WTC11 (cell line): ENCODE data around the gene DSEL. TPM values are rescaled to one million over a fixed set of nuclear protein-coding genes. Genes with fewer than 3 reads are reported as not detected.

Source experiments
- ATAC-seq: fragments of 200-7000 bp; cut with Tn5 transposase; 2 replicates; pipeline ENCODE4 v1.10.0; 2021; ENCODE audit warnings: mild to moderate bottlenecking, moderate library complexity
- CTCF ChIA-PET: fragments of 300-600 bp; sonication (Branson Sonifier 250); formaldehyde crosslinking; loops from one replicate; lab custom pipeline; 2021; ENCODE audit warnings: antibody characterized with exemption; lab: Charles Lee
- POLR2A ChIA-PET: fragments of 350-600 bp; sonication (Branson Sonifier 250); formaldehyde crosslinking; loops from one replicate; lab custom pipeline; 2021; ENCODE audit warnings: antibody characterized with exemption; lab: Charles Lee
- DNase-seq: peaks from one replicate; pipeline ENCODE4 v3.0.0; 2021; ENCODE audit warnings: low spot score
- H3K27ac Mint-ChIP-seq: 2 replicates; pipeline ENCODE4 v1.8.0; 2021; ENCODE audit warnings: mixed read lengths
- H3K27me3 Mint-ChIP-seq: 2 replicates; pipeline ENCODE4 v1.8.0; 2021; ENCODE audit warnings: low read depth, mild to moderate bottlenecking, moderate library complexity, mixed read lengths
- H3K36me3 Mint-ChIP-seq: 2 replicates; pipeline ENCODE4 v1.8.0; 2021; ENCODE audit warnings: mixed read lengths
- H3K4me1 Mint-ChIP-seq: 2 replicates; pipeline ENCODE4 v1.8.0; 2022; ENCODE audit warnings: mixed read lengths
- H3K4me3 Mint-ChIP-seq: 2 replicates; pipeline ENCODE4 v1.8.0; 2021; ENCODE audit warnings: mild to moderate bottlenecking, moderate library complexity, mixed read lengths
- H3K9me3 Mint-ChIP-seq: 2 replicates; pipeline ENCODE4 v1.8.0; 2021; ENCODE audit warnings: mixed read lengths
- ATF2 ChIP-seq: sonication (generic); formaldehyde crosslinking; IDR thresholded peaks from 2 replicates; pipeline ENCODE4 v1.8.1; 2022; ENCODE audit warnings: low read depth, missing genetic modification reagents, borderline replicate concordance
- CDX4 ChIP-seq: fragments of 250-450 bp; sonication (Bioruptor Pico); IDR thresholded peaks from 2 replicates; pipeline ENCODE4 v1.9.0; 2021; ENCODE audit warnings: moderate library complexity, mild to moderate bottlenecking, inconsistent platforms, borderline replicate concordance
- CREM ChIP-seq: sonication (generic); formaldehyde crosslinking; IDR thresholded peaks from 2 replicates; pipeline ENCODE4 v1.8.1; 2022; ENCODE audit warnings: mild to moderate bottlenecking, missing genetic modification reagents, moderate library complexity
- ELF4 ChIP-seq: sonication (generic); formaldehyde crosslinking; IDR thresholded peaks from 2 replicates; pipeline ENCODE4 v1.8.1; 2022; ENCODE audit warnings: low read depth, mild to moderate bottlenecking, moderate library complexity, missing genetic modification reagents
- FOXJ3 ChIP-seq: sonication (generic); formaldehyde crosslinking; IDR thresholded peaks from 2 replicates; pipeline ENCODE4 v1.9.0; 2021; ENCODE audit warnings: missing genetic modification reagents, mild to moderate bottlenecking, borderline replicate concordance
- GABPB1 ChIP-seq: sonication (generic); formaldehyde crosslinking; IDR thresholded peaks from 2 replicates; pipeline ENCODE4 v1.8.1; 2023; ENCODE audit warnings: mild to moderate bottlenecking, missing genetic modification reagents
- JAZF1 ChIP-seq: fragments of 250-450 bp; sonication (Bioruptor Pico); IDR thresholded peaks from 2 replicates; pipeline ENCODE4 v1.9.0; 2021; ENCODE audit warnings: moderate library complexity, mild to moderate bottlenecking, inconsistent platforms
- MAX ChIP-seq: sonication (generic); formaldehyde crosslinking; IDR thresholded peaks from 2 replicates; pipeline ENCODE4 v1.8.0; 2022; ENCODE audit warnings: mild to moderate bottlenecking, missing genetic modification reagents
- NR2C2 ChIP-seq: sonication (generic); formaldehyde crosslinking; IDR thresholded peaks from 2 replicates; pipeline ENCODE4 v1.8.0; 2022; ENCODE audit warnings: mild to moderate bottlenecking, missing genetic modification reagents
- PREB ChIP-seq: sonication (generic); formaldehyde crosslinking; IDR thresholded peaks from 2 replicates; pipeline ENCODE4 v1.8.1; 2022; ENCODE audit warnings: mild to moderate bottlenecking, missing genetic modification reagents, moderate library complexity, borderline replicate concordance
- RORB ChIP-seq: fragments of 250-450 bp; sonication (Bioruptor Pico); IDR thresholded peaks from 2 replicates; pipeline ENCODE4 v1.9.0; 2021; ENCODE audit warnings: mild to moderate bottlenecking
- SP1 ChIP-seq: sonication (generic); formaldehyde crosslinking; conservative IDR thresholded peaks from 2 replicates; pipeline ENCODE4 v1.8.1; 2022; ENCODE audit warnings: missing genetic modification reagents
- TCF7 ChIP-seq: sonication (generic); formaldehyde crosslinking; IDR thresholded peaks from 2 replicates; pipeline ENCODE4 v1.8.0; 2022; ENCODE audit warnings: mild to moderate bottlenecking, low read depth, missing genetic modification reagents, moderate library complexity
- TP53 ChIP-seq: sonication (generic); formaldehyde crosslinking; IDR thresholded peaks from 2 replicates; pipeline ENCODE4 v1.8.1; 2023; ENCODE audit warnings: mild to moderate bottlenecking, missing genetic modification reagents
- ZNF219 ChIP-seq: sonication (generic); formaldehyde crosslinking; IDR thresholded peaks from 2 replicates; pipeline ENCODE4 v1.8.0; 2023; ENCODE audit warnings: missing genetic modification reagents, mild to moderate bottlenecking, borderline replicate concordance
- ZNF396 ChIP-seq: fragments of 250-450 bp; sonication (Bioruptor Pico); IDR thresholded peaks from 2 replicates; pipeline ENCODE4 v1.8.0; 2021; ENCODE audit warnings: mild to moderate bottlenecking, moderate library complexity, borderline replicate concordance
- ZNF423 ChIP-seq: fragments of 250-450 bp; sonication (Bioruptor Pico); IDR thresholded peaks from 2 replicates; pipeline ENCODE4 v2.1.2; 2022; ENCODE audit warnings: mild to moderate bottlenecking, moderate library complexity
- ZNF425 ChIP-seq: fragments of 250-450 bp; sonication (Bioruptor Pico); conservative IDR thresholded peaks from 2 replicates; pipeline ENCODE4 v1.9.0; 2021; ENCODE audit warnings: mild to moderate bottlenecking
- ZSCAN18 ChIP-seq: fragments of 250-450 bp; sonication (Bioruptor Pico); IDR thresholded peaks from 2 replicates; pipeline ENCODE4 v2.1.2; 2022; ENCODE audit warnings: mild to moderate bottlenecking, moderate library complexity
- total RNA-seq: library from RNA; stranded (reverse); gene quantifications from 3 replicates; pipeline ENCODE4 v1.2.3, GENCODE V29; 2021
- TF ChIP-seq, protein P1 (sequence below): fragments of 200-600 bp; IDR thresholded peaks from 2 replicates; pipeline ENCODE4 v1.8.0; 2022; ENCODE audit warnings: antibody characterized with exemption
- TF ChIP-seq, protein P2 (sequence below): fragments of 250-450 bp; sonication (Bioruptor Pico); IDR thresholded peaks from 2 replicates; pipeline ENCODE4 v1.8.0; 2021; ENCODE audit warnings: mild to moderate bottlenecking

DSEL gene
- total RNA-seq, 1 experiment from 2014 or later, result 33.4 TPM

DNA sequence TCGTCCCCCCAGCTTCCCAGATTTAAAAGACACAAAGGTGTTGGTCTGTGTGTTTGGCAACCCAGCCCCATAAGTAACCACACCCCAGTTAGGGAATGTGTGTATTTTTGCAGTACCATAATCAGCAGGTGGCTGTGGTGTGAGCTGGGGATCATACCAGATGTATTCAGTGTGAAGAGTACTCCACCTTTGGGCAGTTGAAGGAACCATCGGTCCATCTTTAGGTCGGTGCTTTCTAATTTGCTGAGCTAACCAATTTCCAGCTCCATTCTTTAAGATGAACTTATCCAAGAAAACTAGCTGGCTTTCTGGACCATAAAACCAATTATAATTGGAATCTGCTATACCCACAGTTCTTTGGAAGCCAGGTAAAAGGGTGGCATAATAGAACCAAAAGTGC, 3.2 kb downstream of the DSEL start:
- no peak for ATAC-seq
- no peak for TF ChIP-seq CREM (CRISPR knock-in tag)
- TF ChIP-seq RORB (CRISPR knock-in tag), result no peak
- TF ChIP-seq JAZF1 (CRISPR knock-in tag), result no peak
- TF ChIP-seq, protein P1, sequence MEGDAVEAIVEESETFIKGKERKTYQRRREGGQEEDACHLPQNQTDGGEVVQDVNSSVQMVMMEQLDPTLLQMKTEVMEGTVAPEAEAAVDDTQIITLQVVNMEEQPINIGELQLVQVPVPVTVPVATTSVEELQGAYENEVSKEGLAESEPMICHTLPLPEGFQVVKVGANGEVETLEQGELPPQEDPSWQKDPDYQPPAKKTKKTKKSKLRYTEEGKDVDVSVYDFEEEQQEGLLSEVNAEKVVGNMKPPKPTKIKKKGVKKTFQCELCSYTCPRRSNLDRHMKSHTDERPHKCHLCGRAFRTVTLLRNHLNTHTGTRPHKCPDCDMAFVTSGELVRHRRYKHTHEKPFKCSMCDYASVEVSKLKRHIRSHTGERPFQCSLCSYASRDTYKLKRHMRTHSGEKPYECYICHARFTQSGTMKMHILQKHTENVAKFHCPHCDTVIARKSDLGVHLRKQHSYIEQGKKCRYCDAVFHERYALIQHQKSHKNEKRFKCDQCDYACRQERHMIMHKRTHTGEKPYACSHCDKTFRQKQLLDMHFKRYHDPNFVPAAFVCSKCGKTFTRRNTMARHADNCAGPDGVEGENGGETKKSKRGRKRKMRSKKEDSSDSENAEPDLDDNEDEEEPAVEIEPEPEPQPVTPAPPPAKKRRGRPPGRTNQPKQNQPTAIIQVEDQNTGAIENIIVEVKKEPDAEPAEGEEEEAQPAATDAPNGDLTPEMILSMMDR, result no peak
- TF ChIP-seq MAX (CRISPR knock-in tag), result no peak
- TF ChIP-seq ZNF425 (CRISPR knock-in tag), result no peak
- no peak for TF ChIP-seq NR2C2 (CRISPR knock-in tag)
- Mint-ChIP-seq H3K4me1 (peaks cover 66% of the 10 kb centered on the region), H3K4me3 (peak overlapping the region; percentile 94), H3K27ac (no peak overlapping the region), H3K9me3 (no peaks in the 10 kb centered on the region), H3K36me3 (peaks cover 63% of the 10 kb centered on the region), H3K27me3 (no peaks in the 10 kb centered on the region)
- CTCF ChIA-PET, result interaction anchor here (0.6 to 1.2 kb wide), 4 partner anchors 20 to 298 kb away, joined by 3 to 4 read pairs (median 4); no protein-coding TSS in a partner anchor
- DNase-seq, result no peak
- POLR2A ChIA-PET, result no interaction called here

GRCh38 chr18:67511840-67512239, 4.7 kb downstream of the DSEL start:
- no peak for ATAC-seq
- no peak overlapping the region; the same call in 1 of the 2 replicates for H3K4me3 Mint-ChIP-seq
- H3K27ac Mint-ChIP-seq, result peak overlapping the region; percentile 59; the same call in 1 of the 2 replicates
- H3K27me3 Mint-ChIP-seq, result no peaks in the 10 kb centered on the region
- CTCF ChIA-PET, result no interaction called here
- peaks cover 54% of the 10 kb centered on the region for H3K4me1 Mint-ChIP-seq
- no peak for TF ChIP-seq TP53 (CRISPR knock-in tag)
- TF ChIP-seq TCF7, result no peak
- no peak for TF ChIP-seq ELF4 (CRISPR knock-in tag)
- no peak for TF ChIP-seq FOXJ3 (CRISPR knock-in tag)
- TF ChIP-seq ZNF396 (CRISPR knock-in tag), result no peak
- TF ChIP-seq GABPB1, result no peak
- no peak for TF ChIP-seq CDX4 (CRISPR knock-in tag)
- no peak for TF ChIP-seq ATF2 (CRISPR knock-in tag)
- no peak for TF ChIP-seq ZSCAN18
- TF ChIP-seq ZNF423 (CRISPR knock-in tag), result no peak
- TF ChIP-seq, protein P2, sequence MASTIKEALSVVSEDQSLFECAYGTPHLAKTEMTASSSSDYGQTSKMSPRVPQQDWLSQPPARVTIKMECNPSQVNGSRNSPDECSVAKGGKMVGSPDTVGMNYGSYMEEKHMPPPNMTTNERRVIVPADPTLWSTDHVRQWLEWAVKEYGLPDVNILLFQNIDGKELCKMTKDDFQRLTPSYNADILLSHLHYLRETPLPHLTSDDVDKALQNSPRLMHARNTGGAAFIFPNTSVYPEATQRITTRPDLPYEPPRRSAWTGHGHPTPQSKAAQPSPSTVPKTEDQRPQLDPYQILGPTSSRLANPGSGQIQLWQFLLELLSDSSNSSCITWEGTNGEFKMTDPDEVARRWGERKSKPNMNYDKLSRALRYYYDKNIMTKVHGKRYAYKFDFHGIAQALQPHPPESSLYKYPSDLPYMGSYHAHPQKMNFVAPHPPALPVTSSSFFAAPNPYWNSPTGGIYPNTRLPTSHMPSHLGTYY (CRISPR knock-in tag), result no peak
- no peak for TF ChIP-seq PREB (CRISPR knock-in tag)
- TF ChIP-seq SP1 (CRISPR knock-in tag), result no peak
- no peak for TF ChIP-seq ZNF219 (CRISPR knock-in tag)
- no peak for TF ChIP-seq RORB (CRISPR knock-in tag)
- TF ChIP-seq, all 79 proteins: peak for 0
- POLR2A ChIA-PET, result no interaction called here
- DNase-seq, result no peak
- Mint-ChIP-seq H3K36me3 (peaks cover 63% of the 10 kb centered on the region), H3K9me3 (no peaks in the 10 kb centered on the region)
